Testis (tissue), 3 donors: ENCODE results near the gene AASDH. TPM values are rescaled to one million over a fixed set of nuclear protein-coding genes. Genes with fewer than 3 reads are reported as not detected.

Experiments used
- DNase-seq: peaks from one replicate; pipeline ENCODE4 v3.0.0-alpha.2; 2019
- H3K27ac ChIP-seq, 2 donors: fragments of 200-600 bp; sonication (generic); one replicate each; pipeline ENCODE4 v1.5.1; 2019
- H3K27me3 ChIP-seq: fragments of 200-600 bp; sonication (generic); one replicate; pipeline ENCODE4 v1.5.1; 2019
- H3K36me3 ChIP-seq: fragments of 200-600 bp; sonication (generic); one replicate; pipeline ENCODE4 v1.5.1; 2017; ENCODE audit warnings: low read depth; ENCODE audit errors: missing control alignments
- H3K4me1 ChIP-seq: fragments of 200-600 bp; sonication (generic); one replicate; pipeline ENCODE4 v1.5.1; 2019
- H3K4me3 ChIP-seq, 2 donors: fragments of 200-600 bp; sonication (generic); one replicate each; pipeline ENCODE4 v1.5.1; 2017 to 2019
- H3K9me3 ChIP-seq: fragments of 200-600 bp; sonication (generic); one replicate; pipeline ENCODE4 v1.5.1; 2017
- CTCF ChIP-seq, 3 experiments: fragments of 450-650 bp in 2 of 3; fragments of 200-600 bp in 1 of 3; sonication (generic) in 1 of 3; IDR thresholded peaks; one replicate each; pipeline ENCODE4 v1.5.1; 2016 to 2019; ENCODE audit warnings: antibody characterized with exemption in 3 of 3, mild to moderate bottlenecking in 2 of 3, moderate library complexity in 1 of 3
- POLR2A ChIP-seq: fragments of 450-650 bp; IDR thresholded peaks from one replicate; pipeline ENCODE4 v1.6.1; 2017; ENCODE audit warnings: antibody characterized with exemption, mild to moderate bottlenecking, moderate library complexity
- WGBS, 2 donors: methylation state at CpG; one replicate each; pipeline ENCODE4 v1.1.5; 2018; 5-methylcytosine and 5-hydroxymethylcytosine counted together
- intact Hi-C: fragments of 100-400 bp; cut with DNase I; formaldehyde crosslinking; loops from one replicate; pipeline ENCODE4 v1.15.1; 2023; ENCODE audit warnings: low total_unique reads
- polyA plus RNA-seq: library from polyadenylated mRNA; stranded (reverse); fragments of 350-450 nt; fragmentation: Illumina TruSeq; extraction: RNeasy Lipid Tissue Mini Kit (QIAGEN cat#74804); gene quantifications from one replicate; pipeline ENCODE4 v1.2.3, GENCODE V29; 2014; ENCODE audit warnings: low read depth, low replicate concordance; ENCODE audit not compliant: insufficient read depth
- total RNA-seq, 2 donors: library from RNA; depleted of rRNA; stranded (reverse); fragments of >200 nt; gene quantifications; one replicate each; pipeline ENCODE4 v1.2.3, GENCODE V29; 2016

The AASDH gene
- total and polyA plus RNA-seq, 3 donors from 2014 or later: 7.8 to 19.5 (median 12.3) TPM

- Histone ChIP-seq H3K4me3 (no peak overlapping the region), H3K9me3 (no peaks in the 10 kb centered on the region), H3K4me1 (no peaks in the 10 kb centered on the region), H3K36me3 (no peaks in the 10 kb centered on the region), H3K27ac (no peak overlapping the region), H3K27me3 (no peaks in the 10 kb centered on the region)
- intact Hi-C loops: no loop called here
- DNase-seq: no peak
- no peak for TF ChIP-seq POLR2A
- no peak for TF ChIP-seq CTCF (IDR thresholded peaks at IDR 0.05)
- 78 to 79% methylated on average over 12 of the region's 12 CpGs for WGBS, 2 donors
Measured at GRCh38 chr4:56313132-56313531, 74.2 kb downstream of the AASDH start.

DNA sequence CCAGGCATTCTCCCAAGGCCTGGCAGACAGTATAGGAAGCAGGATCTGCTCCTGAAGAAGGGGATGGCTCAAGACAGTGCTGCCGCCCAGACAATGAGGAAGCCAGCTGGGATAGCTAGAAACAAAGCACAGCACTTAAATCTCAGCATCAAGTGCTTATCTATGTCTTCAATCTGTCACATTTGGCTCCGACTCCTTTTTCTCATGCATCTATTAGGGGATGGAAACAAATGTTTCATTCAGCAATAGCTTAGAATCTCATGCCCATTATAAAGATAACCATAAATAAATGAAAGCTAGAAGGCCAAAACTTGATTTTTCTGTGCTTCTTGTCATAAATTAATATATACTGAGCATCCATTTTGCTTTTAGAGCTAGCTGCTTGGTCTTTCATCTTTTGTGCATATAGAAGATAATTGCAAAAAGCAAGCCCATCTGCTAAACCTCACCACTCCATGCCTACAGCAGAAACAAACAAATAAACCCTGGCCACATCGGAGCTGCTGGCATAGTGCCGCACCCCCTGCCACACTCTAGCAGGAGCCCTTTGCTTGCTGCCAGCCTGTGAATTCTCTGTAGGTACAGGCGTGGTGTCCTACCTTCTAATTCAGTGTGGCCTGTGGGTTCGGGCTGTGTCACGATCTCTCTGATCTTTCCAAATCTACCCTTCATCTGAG, 75.9 kb downstream of the AASDH start:
- Histone ChIP-seq H3K27me3 (no peaks in the 10 kb centered on the region), H3K4me1 (no peaks in the 10 kb centered on the region), H3K27ac (no peak overlapping the region), H3K4me3 (no peak overlapping the region), H3K9me3 (no peaks in the 10 kb centered on the region), H3K36me3 (no peaks in the 10 kb centered on the region)
- whole genome bisulfite sequencing, 2 donors: 83 to 85% methylated on average over 7 of the region's 7 CpGs
- intact Hi-C loops: no loop called here
- no peak for TF ChIP-seq POLR2A
- TF ChIP-seq CTCF (IDR thresholded peaks at IDR 0.05): no peak
- no peak for DNase-seq

DNA sequence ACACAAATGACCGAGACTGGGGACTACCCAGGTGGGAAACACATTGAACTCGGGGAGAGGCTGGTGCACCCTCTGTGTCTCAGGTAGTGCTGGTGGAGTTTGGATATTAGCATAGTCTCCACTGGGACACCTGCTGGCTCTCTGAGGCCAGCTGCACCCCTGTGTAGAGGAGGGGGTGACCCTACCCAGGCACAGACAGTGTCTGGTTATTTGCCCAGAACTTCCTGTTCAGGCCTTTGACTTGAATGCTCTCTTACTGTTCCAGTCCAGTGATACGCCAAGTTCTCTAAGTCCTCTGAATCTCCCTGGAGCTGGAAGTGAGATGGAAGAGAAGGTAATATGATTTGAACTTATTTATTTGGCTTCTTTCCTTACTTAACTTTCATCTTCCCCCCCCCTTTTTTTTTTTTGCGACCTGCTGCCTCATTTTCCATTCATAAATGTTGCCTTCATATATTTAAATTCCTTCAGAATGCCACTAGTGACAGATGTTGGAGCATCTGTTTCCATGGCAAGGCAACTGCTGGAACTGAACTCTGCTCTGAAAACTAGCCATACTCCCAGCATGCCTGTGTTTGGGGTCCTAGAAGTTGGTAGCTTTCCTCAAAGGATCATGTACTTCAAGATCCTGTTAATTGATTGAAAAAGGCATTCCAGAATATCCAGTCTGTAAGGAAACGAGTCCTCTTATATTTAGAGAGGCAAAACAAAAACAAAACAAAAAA, 76.7 kb downstream of the AASDH start:
- Histone ChIP-seq H3K4me3 (no peak overlapping the region), H3K36me3 (no peaks in the 10 kb centered on the region), H3K27ac (no peak overlapping the region), H3K27me3 (no peaks in the 10 kb centered on the region), H3K9me3 (no peaks in the 10 kb centered on the region), H3K4me1 (no peaks in the 10 kb centered on the region)
- TF ChIP-seq POLR2A (no peak), CTCF (IDR thresholded peaks at IDR 0.05) (no peak)
- WGBS, 2 donors: 54 to 57% methylated on average over 4 to 5 of the region's 5 CpGs
- DNase-seq: no peak
- intact Hi-C loops: no loop called here

GRCh38 chr4:56308384-56308783, 78.9 kb downstream of the AASDH start:
- no peaks in the 10 kb centered on the region for H3K36me3 ChIP-seq
- H3K27me3 ChIP-seq: no peaks in the 10 kb centered on the region
- TF ChIP-seq POLR2A: no peak
- no peak for TF ChIP-seq CTCF (IDR thresholded peaks at IDR 0.05)
- intact Hi-C loops: no loop called here
- DNase-seq: no peak
- no peak overlapping the region for H3K4me3 ChIP-seq
- WGBS, 2 donors: 92 to 97% methylated on average over 4 of the region's 4 CpGs
- H3K4me1 ChIP-seq: no peaks in the 10 kb centered on the region
- H3K9me3 ChIP-seq: no peaks in the 10 kb centered on the region
- H3K27ac ChIP-seq: no peak overlapping the region

DNA sequence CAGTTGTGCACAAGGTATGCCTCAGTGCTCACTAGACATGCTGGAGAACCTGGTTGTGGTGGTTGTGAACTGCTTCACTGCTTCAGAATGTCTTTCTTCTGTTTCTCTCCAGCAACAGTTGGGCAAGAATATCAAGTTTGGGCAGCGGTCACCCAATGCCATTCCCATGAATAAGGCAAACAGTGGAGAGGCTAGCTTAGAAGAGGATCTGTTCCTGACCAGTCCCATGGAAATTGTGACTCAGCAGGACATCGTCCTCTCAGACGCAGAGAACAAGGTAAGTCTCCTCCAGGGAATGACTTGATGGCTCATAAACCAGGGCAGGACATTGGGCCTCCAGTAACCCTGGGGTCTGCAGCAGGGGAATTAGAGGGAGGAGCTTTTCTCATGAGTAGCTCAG, 79.9 kb downstream of the AASDH start:
- Histone ChIP-seq H3K27me3 (no peaks in the 10 kb centered on the region), H3K4me1 (no peaks in the 10 kb centered on the region), H3K27ac (no peak overlapping the region), H3K4me3 (no peak overlapping the region), H3K9me3 (no peaks in the 10 kb centered on the region), H3K36me3 (no peaks in the 10 kb centered on the region)
- intact Hi-C loops: no loop called here
- WGBS, 2 donors: 87 to 92% methylated on average over 3 of the region's 3 CpGs
- no peak for TF ChIP-seq POLR2A
- TF ChIP-seq CTCF (IDR thresholded peaks at IDR 0.05): no peak
- DNase-seq: no peak
